HG02623 (cell line): ENCODE results near the gene NLRX1.
"Not testable (repeated sequence)": the region's sequence is repeated elsewhere in the genome, so short reads cannot be mapped to it uniquely, and the experiment has no call there.

Source experiments
- ATAC-seq: cut with Tn5 transposase; IDR thresholded peaks from one replicate; pipeline ENCODE4 v1.9.1; 2021; ENCODE audit warnings: moderate library complexity; ENCODE audit not compliant: unreplicated experiment

The NLRX1 gene

DNA sequence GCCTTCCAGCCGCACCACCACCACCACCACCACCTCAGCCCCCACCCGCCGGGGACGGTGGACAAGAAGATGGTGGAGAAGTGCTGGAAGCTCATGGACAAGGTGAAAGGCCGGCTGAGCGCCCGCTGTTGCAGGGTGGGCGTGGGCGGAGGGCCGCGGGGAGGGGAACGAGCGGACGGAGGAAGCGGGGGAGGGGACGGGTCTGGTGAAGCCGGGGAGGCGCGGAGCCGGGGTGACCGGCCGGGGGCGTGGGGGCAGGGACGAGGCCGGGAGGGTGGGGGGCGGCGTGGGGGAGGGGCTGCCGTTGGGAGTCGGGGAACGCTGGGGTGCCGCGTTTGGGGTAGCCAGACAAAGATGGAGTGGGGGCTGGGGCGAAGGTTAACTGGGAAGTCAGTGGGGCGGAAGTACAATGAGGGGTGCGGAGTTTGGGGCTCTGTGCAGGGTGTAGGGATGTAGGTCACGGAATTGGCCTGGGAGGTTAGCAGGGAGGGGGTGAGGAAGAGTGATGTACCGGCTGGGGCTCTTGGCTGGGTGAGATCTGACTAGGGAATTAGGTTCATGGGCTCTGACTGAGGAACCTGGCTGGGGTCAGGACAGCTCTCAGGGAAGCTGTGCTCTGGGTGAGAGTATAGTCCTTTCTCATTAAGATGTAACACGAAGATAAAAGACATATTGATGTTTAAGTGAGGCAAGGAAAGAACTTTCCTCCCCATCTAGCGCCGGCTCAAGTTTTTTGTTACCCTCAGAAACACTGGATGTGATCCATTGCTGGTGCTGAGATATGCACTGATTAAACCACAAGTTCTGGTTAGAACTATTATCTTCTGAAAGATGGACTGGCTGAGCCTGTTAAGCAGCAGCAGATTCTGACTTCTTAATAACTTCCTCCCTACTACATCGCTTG lies 38.2 kb downstream of the NLRX1 start:
- peak; percentile 12 for ATAC-seq

DNA sequence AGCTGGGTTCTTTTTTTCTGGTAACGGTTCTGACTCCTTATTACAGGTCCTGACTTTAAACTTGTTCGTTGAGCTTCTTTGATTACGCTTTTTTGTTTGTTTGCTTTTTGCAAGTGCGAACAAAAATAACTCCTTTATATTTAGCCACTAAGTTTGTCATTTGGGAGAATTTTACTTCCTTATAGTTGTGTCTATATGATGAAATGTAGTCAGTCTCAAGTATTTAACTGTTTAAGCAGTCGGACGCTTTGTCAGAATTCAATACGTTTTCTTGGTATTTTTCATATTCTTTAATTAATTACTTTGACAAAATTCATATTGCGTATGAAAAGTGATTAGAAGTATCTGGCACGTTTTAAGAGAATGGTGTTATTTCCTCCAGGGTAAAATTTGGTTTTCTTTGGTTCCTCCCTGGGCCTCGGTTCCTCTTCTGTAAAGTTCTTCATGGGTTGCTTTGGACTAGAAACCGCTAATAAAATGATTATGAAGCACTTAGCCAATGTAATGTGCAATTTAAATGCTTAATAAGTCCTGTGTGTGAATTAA lies 39.0 kb downstream of the NLRX1 start:
- ATAC-seq, result no peak

DNA sequence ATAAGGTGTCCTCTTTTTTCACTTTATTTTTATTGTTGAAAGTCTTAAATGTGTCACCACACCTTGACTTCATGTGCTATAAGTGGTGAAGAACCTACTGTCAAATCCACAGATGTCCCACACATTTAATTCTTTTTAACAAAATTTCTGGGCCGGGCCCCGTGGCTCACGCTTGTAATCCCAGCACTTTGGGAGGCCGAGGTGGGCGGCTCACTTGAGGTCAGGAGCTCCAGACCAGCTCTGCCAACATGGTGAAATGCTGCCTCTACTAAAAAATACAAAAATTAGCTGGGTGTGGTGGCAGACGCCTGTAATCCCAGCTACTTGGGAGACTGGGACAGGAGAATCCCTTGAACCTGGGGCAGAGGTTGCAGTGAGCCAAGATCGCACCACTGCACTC lies 40.7 kb downstream of the NLRX1 start:
- ATAC-seq, result no peak

DNA sequence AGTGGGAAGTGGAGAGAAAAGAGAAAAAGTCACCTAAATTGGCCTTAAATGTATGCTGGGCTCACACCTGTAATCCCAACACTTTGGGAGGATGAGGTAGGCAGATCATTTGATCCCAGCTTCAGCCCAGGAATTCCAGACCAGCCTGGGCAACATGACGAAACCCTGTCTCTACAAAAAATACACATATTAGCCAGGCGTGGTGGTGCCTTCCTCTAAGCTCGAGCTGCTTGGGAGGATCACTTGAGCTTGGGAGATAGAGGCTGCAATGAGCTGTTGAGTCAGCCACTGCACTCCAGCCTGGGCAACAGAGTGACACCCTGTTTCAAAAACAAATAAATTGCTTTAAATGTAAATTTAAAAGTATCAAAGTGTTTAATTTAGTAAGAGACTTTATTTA lies 41.5 kb downstream of the NLRX1 start:
- no peak for ATAC-seq

DNA sequence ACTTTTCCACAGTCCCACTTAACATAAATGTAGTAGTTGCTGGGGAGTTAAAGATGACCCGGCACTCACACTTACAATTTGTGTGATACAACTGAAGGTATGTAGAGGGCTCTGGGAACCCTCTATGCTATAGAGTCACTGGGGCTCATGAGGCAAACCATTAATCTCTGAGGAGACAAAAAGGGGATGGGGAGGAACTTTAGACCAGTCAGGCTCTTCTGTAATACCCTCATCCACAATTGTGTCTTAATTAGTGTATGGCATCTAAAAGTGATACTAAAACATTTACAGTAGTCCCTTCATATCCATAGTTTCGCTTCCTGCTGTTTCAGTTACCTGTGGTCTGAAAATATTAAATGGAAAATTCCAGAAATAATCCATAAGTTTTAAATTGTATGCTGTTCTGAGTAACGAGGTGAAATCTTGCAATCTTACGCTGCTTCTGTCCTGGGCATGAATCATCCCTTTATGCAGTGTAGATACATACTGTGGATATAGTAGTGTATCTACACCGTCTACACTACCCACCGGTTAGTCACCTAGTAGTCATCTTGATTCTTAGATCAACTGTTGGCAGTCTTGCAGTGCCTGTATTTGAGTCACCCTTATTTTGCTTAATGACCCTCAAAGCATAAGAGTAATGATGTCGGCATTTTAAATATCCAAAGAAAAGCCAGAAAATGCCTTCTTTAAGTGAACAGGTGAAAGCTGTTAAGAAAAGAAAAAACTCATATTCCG lies 49.8 kb downstream of the NLRX1 start:
- no peak for ATAC-seq

DNA sequence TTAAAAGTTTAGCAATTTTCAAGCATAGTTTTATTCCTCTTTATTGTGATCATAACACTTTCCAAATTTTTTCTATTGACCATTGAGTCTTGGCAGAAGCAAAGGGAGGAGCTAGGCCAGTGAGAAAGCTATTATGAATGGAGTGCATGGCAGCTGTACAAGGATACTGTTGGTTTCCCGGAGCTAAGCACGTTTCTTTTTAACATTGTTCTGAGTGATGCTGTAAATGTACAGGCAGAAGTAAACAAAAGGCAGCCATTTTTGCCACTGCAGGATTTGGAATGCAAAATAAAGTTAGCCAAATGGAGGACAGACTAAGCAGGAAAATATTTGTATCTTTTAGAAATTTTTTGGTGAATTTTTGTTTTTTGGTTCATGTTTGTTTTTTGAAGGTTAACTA lies 53.8 kb downstream of the NLRX1 start:
- no peak for ATAC-seq

DNA sequence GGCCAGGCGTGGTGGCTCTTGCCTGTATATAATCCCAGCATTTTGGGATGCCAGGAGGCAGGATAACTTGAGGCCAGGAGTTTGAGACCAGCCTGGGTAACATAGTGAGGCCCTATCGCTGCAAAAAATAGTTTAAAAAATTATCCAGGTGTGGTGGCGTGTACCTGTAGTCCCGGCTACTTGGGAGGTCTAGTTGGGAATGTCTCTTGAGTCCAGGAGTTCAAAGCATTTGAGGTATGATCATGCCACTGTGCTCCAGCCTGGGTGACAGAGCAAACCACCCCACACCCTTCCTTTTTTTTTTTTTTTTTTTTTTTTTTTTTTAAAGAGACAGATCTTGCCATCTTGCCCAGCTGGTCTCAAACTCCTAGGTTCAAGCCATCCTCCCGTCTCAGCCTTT lies 54.4 kb downstream of the NLRX1 start:
- no peak for ATAC-seq

DNA sequence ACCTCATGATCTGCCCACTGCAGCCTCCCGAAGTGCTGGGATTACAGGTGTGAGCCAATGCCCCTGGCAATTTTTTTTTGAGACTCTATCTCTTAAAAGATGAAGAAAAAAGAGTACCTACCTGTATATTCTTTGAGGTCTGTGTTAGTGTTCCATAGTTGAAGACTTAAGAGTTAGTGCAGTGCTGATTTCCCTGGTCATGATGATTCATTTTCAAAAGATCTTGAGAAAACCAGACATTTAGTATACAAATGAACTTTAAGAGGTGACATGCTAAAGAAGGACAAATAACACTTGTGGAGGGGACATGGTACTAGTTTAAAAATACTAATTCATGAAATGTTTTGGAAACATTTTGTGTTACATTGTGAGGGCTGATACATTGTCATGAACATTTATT lies 55.3 kb downstream of the NLRX1 start:
- ATAC-seq, result no peak

DNA sequence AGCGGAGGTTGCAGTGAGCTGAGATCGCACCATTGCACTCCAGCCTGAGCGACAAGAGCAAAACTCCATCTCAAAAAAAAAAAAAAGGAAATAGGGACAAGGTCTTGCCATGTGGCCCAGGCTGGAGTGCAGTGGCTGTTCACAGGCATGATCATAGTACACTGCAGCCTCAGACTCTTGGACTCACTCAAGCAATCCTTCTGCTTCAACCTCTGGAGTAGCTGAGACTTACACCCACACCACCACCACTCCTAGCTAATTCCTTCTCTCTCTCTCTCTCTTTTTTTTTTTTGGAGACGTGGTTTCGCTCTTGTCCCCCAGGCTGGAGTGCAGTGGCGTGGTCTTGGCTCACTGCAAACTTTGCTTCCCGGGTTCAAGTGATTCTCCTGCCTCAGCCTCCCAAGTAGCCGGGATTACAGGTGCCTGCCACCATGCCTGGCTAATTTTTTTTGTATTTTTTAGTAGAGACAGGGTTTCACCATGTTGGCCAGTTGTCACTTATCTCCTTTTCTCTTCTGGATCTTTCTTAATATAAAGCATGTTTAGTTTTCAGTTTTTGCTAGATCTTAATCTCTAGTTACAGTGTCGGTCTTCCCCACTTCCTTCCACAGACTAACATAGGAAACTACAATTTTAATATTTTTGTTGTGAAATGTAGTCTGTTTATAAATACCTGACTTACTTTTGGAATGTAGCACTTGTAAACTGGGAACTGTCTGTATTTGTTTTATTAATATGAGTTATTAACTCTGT lies 60.2 kb downstream of the NLRX1 start:
- not testable (repeated sequence) for ATAC-seq

DNA sequence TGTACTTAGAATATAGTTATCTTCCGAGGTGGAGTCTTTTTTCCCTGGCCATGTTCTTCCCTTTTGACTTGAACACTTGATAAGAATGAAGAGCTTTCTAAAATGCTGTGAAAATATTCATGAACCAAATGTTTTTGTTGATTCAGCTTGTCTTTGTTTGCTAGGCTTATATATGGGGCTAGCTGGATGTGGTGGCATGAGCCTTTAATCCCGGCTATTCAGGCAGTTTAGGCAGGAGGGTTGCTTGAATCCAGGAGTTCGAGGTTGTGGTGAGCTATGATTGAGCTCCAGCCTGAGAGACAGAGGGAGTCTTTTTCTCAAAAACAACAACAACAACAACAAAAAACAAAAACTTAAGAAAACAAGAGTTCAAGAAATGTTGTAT lies 60.8 kb downstream of the NLRX1 start:
- ATAC-seq, result no peak

DNA sequence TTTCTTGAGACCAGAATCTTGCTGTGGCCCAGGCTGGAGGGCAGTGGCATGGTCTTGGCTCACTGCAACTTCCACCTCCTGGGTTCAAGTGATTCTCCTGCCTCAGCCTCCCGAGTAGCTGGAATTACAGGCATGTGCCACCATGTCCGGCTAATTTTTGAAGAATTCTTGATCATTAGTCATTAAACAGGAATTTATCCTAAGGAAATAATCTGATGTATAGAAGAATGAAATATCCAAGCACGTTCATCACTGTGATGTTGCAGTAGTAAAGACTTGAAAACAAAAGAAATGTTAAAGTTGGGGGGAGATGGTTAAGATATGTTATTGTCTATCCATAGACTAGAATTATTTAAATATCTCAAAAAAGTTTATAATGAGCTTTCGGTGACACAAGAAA lies 61.2 kb downstream of the NLRX1 start:
- ATAC-seq, result no peak
